GM19238 (cell line): ENCODE data around the gene SLC4A4.

Experiments
- DNase-seq: peaks from one replicate; pipeline ENCODE4 v3.0.0; 2011; ENCODE audit warnings: low spot score; ENCODE audit not compliant: insufficient read length

The SLC4A4 gene

DNA sequence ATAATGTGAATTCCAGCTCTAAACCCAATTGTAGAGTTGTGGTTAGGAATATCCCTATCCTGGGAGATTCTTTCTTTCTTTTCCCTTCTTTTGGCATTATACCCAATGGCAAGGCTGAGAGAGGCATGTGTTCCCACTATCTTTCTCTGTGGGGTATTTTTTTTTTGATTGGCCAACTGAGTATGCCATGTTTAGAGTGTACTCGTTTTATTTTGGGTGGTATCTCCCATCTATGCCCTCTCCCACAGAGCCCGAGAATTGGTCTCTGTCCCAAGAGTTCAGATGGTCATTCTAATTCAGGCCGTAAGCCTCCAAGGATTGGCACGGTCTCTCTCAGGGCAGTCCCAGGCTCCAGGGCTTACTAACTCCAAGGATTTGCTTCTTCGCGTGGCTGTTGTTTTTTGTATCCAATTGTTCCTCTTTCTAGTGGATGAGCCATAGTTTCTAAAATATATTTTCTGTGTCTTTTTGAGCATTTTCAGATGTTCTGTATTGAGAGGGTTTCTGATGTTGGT lies 198.8 kb downstream of the SLC4A4 start:
- DNase-seq: no peak

DNA sequence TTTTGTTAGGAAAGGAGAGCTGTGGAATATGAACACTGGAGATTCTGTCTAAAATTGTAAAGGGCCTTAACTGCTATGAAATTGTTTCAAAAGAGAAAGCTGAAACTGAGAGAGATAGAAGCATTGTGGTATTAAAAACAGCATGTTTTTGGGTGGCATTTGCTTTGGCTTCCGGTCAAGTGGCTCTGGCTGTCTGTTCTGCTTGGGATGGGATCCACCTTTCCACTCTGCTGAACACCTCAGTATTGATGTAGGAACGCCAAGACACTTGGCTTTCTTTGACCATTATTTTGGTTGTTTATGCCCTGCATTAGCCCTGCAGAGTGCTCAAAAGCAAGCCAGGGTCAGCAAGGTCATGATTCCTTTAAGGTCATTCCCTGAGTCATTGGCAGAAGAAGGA lies 199.7 kb downstream of the SLC4A4 start:
- DNase-seq: no peak

DNA sequence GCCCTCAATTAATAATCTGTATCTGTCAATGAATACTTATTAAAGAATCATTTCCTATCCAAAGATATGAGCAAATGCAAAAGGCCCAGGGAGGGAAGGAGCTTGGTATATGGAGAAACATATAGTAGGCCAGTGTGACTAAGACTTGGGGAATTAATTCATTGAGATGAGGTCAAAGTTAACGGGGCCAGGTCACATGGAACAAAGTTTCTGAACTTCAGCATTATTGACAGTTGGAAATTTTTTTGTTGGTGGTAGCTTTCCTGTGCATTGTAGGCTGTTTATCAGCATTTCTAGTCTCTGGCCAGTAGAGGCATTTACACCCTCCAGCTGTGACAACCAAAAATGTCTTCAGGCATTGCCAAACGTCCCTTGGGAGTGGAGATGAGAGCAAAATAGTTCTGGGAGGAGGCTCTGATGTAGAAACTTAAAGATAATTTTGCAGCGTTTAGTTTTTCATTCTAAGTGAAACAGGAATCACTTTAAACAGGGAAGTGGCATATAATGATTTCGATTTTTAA lies 202.0 kb downstream of the SLC4A4 start:
- no peak for DNase-seq

DNA sequence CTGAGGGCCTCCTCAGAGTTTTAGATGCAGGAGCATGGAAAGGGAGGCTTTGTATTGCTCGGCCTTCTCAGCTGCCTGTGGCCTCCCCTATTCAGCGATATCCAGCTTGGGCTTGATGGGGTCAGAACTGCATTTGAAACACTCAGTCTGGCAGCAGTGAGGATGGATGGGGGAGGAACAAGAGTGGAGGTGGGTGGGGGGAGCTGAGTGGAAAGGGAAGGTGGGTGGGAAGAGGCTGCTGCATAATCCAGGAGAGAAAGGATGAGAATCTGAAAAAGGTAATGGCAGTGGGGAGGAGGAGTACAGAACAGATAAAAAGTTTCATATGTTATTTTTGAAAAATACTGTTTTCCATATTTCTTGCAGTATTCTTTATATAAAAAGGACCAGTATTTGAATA lies 202.7 kb downstream of the SLC4A4 start:
- no peak for DNase-seq

DNA sequence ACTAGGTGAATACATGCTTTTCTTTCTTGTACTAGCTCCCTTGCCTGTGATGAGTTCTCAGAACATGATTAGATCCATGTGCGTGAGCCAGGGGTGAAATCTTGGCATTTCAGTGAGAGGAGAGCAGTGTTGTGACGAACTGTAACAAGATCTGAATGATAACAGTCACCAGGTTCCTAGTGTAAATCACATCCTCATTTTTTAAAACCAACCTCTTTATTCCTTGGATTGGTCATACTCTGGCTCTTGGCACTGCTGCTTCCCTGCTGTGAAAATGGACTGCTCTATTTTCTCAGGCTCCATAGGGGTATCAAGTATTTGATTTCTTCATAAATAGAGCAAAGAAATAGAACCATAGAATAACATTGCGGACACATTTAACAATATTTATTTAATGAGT lies 206.3 kb downstream of the SLC4A4 start:
- no peak for DNase-seq

DNA sequence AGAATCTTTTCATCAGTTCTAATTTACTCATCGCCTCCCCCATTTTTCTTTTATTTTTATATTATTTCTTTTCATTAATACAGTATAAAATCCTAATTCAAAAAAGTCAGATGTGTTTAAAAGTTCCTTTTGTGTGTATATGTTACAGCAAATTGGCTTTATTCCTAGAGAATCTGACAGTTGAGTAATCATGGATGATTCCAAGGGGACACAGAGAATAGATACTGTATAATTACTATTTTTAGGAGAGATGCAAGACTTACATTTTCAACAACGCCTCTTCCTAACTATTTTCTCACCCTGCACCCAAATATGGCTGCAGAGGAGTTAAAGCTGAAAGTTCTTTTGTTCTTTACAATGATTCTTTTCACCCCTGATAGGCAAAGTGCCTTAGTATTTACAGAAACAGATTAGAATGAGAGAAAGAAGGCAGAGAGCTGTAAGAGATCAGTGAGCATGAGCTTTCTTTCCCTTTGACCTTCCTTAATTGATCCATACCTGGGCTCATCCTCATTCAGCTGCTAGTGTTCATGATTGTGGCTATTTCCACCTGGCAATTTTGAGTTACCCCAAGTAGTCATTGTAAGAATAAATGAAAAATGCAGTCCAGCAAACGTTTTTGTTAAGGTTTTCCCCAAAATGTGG lies 210.8 kb downstream of the SLC4A4 start:
- no peak for DNase-seq

DNA sequence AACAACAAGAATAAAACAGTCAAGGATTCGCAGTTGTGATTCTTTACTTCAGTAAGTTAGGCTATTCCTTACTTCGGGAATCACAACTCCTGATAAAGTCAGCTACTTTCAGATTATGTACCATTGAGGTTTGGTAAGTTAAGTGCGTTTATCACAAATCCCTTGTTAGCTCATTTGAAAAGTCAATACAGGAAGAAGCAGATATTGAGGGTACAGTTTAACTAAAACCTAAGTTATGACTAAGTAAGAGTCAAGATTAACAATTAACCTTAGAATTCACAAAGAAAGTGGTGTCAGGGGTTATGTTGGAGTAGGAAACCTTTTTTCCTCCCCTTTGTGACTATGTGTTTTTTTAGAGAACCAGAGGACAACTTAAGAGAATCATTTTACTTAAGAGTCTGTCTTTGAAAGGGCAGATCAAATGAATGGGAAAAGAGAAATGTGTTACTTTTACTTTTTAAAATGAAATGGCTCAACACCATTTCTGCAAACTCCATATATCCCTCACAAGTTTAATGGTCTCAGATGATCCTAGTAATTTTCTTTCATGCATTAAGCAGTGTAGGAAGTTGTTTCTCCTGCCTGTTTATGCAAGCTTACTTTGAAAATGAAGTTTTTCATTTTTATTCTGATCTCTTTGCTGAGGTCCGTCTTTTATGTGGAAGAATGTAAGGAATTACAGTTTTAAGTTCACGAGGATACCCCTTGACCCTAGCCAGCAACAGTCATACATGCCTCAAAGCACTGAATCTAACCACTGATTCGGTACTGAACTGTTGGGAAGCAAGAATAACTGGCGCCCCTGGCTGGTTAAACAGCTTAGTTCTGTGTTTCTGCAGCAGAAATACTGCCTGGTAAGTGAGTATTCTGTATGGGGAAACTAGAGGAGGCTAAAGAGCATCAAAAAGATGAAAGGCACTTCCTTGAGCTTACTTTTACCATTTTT lies 211.7 kb downstream of the SLC4A4 start:
- no peak for DNase-seq

DNA sequence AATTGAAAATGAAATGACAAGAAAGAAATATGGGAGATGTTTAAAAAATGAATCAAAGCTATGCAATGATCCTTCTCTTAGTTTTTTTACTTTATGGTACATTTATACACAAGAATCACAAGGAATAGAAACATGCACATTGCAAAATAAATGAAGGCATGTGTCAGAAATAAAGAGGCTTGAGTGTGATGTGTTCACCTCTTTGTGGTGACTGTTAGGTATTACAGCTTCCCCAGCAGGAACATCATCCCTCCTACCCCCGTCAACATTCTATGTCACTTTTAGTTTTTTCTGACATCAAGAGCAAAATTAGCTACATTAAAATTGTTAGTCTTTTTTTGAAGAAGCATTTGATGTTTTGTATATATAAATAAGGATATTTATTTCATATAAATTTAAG lies 214.8 kb downstream of the SLC4A4 start:
- no peak for DNase-seq

DNA sequence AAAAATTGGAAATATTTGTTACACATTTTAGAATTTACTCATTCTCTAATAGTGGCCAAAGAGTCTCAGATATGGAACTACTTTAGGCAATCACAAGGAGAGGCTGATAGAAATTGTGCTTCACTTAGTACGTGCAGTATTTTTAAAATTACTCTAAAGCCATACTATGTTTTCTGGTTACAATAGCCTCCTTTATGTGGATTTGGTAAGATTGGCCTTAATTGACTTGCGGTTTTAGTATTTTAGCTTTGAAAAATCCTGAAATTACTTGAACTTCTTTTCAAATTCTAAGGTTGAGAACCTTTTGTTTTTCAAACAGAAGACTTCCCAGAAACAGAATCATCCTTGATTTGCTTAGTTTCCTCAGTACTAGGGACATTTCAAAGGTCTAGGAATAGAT lies 215.2 kb downstream of the SLC4A4 start:
- no peak for DNase-seq

DNA sequence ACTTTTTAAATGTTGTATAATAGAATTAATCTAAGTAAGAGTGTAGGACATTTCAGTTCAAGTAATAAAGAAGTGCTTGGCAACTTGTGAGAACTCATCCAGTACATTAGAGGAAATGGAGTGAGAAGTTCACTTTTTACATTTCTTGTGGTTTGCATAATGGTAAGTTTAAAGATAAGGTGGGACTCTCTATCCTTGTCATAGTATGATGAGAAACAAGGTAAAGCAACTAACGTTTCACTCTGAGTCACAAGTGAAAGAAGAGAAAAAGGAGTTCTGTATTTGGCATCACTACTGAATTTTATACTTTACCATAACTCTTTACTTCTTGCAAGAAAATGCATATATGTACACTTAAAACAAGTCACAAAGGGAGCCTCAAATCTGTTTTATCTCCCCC lies 219.4 kb downstream of the SLC4A4 start:
- DNase-seq: no peak

DNA sequence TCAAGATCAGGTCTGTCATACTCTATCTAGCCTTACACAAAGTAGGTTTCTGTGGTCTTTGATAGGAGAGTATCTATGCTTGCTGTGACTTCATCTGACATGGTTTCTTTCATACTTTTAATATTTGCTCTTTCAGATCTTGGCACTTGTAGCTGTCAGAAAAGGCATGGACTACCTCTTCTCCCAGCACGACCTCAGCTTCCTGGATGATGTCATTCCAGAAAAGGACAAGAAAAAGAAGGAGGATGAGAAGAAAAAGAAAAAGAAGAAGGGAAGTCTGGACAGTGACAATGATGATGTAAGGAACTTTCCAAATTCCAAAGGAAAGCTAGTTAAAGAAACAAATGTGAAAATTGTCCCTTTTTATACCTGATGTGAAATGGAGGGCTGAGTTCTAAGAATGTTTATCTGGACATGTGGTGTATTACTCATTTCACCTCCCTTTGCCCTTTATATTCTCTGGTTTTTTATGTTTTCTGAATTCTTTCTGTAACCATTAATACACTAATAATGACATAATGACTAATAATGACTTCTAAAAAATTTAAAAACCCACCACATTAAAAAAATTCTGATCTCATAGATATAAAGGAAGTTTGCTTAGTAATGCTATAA lies 221.2 kb downstream of the SLC4A4 start:
- DNase-seq: no peak

DNA sequence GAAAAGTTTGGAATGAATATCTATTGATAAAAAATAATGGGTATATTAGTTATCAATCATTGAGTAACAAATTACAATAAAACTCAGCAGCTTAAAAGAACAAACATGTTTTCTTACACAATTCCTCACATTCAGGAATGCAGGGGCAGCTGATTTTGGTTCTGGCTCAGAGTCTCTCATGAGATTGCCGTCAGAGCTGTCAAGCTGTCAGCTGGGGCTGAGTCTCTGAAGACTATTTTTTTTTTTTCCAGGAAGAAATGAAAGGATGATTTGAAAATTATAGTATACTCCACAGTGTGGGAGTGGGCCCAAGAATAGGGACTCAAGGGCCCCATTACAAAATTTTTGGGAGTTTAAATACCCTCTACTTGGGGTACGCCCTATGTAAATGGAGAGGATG lies 226.0 kb downstream of the SLC4A4 start:
- DNase-seq: no peak

DNA sequence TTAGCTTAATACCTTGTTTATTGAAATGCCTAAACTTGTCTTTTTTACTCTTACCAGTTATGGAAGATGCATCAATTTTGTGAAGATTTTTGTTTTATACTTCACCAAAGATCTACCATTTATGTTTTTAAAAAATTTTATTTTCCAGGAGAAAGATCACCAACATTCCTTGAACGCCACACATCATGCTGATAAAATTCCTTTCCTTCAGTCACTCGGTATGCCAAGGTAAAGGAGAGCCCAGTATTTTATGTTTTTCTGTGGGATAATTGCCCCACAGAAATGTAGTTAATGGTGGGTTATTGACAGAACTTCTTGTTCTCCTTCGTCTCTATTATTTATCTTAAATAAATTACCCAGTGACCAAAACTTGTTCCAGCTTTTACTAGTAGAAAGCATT lies 228.0 kb downstream of the SLC4A4 start:
- DNase-seq: no peak

DNA sequence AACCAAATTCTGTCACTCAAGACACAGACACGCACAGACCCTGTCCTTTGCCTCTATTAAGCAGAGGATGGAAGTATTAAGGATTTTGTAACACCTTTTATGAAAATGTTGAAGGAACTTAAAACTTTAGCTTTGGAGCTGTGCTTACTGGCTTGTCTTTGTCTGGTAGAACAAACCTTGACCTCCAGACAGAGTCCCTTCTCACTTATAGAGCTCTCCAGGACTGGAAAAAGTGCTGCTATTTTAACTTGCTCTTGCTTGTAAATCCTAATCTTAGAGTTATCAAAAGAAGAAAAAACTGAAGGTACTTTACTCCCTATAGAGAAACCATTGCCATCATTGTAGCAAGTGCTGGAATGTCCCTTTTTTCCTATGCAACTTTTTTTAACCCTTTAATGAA lies 229.3 kb downstream of the SLC4A4 start:
- no peak for DNase-seq

DNA sequence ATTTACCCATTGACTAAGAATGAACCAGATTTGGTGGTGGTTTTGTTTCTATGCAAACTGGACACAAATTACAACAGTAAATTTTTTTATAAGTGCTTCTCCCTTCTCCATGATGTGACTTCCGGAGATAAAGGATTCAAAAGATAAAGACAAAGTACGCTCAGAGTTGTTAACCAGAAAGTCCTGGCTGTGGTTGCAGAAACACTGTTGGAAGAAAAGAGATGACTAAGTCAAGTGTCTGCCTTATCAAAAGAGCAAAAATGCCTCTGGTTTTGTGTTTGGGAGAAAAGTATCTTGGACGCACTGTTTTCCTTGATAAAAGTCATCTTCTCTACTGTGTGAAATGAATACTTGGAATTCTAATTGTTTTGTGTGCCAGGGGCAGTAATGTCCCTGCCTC lies 231.7 kb downstream of the SLC4A4 start:
- no peak for DNase-seq

DNA sequence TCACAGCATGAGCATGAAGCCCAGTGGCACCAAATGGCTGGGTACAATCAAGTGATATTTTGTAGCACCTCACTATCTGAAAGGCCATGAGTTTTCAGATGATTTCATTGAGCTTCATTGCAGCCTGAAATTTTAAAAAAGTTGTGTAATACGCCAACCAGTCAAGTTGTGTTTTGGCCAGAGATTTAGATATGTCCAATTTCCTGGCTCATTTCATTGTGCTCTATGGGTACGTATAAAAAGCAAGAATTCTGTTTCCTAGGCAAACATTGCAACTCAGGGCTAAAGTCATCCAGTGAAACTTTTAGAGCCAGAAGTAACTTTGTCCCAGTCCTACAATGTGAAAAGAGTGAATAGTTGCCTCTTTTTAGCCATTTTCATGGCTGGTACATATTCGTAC lies 232.5 kb downstream of the SLC4A4 start:
- no peak for DNase-seq

DNA sequence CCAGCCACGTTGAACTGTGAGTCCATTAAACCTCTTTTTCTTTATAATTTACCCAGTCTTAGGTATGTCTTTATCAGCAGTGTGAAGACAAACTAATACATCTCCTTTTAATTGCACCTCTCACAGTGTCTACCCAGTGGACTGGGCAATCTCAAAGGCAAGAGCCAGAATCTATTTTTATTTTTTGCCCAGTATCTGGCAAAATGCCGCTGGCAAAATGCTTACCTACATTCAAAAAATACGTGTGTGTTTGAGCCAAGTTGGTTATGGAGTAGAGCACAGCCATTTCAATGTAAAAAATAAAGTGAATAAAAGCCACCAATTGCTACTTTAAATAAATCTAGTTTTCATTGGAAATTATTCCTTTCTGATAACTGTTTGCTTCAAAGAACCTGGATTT lies 245.2 kb downstream of the SLC4A4 start:
- DNase-seq: no peak

DNA sequence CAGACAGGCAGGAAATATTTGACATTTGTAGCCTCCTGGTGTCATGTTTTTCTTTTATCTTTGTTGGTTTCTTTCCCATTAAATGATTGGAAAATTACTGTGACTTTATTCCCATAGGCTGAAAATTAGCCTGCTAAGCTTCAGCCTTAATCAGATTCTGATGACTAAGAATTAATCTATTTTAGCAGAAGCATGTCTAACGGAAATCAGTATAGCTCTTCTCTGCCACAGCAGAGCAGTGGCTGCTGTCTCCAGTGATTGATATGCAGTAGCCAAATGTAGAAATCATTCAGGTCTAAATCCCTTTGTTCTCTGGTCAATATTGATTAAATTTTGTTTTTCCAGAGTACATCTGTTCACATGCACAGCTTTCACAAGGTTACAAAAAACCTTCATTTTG lies 245.8 kb downstream of the SLC4A4 start:
- no peak for DNase-seq

DNA sequence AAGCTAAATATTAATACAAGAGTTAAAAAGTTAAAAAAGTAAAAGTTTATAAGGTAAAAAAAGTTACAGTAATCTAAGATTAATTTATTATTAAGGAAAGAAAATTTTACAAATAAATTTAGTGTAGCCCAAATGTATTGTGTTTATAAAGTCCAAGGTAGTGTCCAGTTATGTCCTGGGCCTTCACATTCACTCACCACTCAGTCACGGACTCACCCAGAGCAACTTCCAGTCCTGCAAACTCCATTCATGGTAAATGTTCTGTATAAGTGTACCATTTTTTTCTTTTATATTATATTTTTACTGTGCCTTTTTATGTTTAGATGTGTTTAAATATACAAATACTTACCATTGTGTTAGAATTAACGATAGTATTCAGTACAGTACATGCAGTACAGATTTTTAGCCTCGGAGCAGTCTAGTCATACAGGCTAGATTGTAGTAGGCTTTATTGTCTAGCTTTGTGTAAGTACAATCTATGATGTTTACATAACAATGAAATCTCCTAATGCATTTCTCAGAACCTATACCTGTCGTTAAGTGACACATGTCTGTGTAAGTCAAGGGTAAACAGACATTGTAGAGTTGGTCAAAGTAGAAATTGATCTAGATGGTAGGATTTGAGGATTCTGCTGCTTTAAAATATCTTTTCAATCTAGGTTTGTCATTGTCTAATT lies 247.4 kb downstream of the SLC4A4 start:
- DNase-seq: no peak

DNA sequence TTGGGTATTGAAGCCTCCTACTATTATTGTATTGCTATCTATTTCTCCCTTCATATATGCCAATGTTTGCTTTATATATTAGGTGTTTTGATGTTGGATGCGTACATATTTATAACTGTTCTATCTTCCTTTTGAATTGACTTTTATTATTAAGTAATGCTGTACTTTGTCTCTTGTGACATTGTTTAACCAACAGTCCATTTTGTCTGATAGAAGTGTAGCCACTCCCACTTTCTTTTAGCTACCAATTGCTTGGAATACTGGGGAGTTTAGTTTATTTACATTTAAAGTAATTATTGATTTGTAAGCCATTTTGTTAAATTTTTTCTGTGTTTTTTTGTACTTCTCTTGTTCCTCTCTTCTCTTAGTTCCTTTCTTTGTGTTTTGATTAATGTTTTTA lies 249.2 kb downstream of the SLC4A4 start:
- DNase-seq: no peak

DNA sequence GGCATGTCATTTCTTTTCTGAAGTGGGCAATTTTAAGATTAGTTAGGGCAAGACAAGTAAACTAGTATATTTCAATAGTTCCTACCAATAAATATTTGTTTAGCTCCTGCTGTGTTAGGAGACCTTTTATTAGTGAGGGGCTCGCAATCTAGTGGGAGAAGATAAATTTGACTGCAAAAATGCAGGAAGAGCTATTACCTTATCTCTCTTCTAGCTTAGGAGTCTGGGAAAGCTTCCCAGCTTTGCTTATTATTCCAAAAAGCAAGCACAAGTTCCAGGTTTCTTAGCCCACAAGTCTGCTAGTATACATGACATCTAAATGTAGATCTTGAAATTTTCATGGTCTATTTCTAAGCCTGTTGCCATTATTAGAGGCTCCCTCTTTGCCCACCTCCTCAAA lies 254.0 kb downstream of the SLC4A4 start:
- DNase-seq: no peak

DNA sequence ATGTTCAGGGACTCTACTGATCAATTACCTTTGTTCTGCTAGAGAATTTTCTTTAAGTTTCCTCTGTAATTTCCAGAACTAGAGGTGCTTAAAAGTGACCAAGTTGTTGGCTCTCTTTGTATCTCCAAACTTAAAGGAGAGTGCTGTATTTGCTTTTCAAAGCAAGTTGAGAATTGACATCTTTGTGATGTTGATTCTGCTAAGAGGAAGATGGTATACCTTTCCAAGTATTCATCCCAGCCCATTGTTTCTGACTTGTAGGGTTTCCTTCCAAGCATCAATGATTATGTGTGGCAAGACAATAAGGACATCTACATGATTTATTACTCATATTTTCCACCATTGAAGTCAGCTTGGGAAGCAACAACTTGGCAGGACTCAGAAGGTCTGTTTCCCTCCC lies 254.5 kb downstream of the SLC4A4 start:
- DNase-seq: no peak
